Natural killer cell (primary cell): ENCODE data around the gene PPAN. TPM values are rescaled to one million over a fixed set of nuclear protein-coding genes. Genes with fewer than 3 reads are reported as not detected.

Experiments used
- ATAC-seq, 3 donors: fragments of 150-1000 bp in 2 of 3; fragments of 200-7000 bp in 1 of 3; cut with Tn5 transposase; 1 replicate in 1 of 3; 2 replicates in 2 of 3; pipeline ENCODE4 v1.10.0; 2021; ENCODE audit warnings: mild to moderate bottlenecking in 2 of 3, moderate library complexity in 2 of 3
- DNase-seq, 2 donors: peaks; one replicate each; pipeline versions ENCODE4 v3.0.0 to v3.0.0-alpha.2; 2013 to 2021; ENCODE audit warnings: mixed read lengths in 1 of 2
- H3K27ac ChIP-seq: one replicate; pipeline ENCODE4 v1.5.1; 2013; ENCODE audit warnings: mild to moderate bottlenecking, low read length
- H3K27me3 ChIP-seq: one replicate; pipeline ENCODE4 v1.6.1; 2013; ENCODE audit warnings: low read length; ENCODE audit not compliant: control insufficient read depth, insufficient read depth
- H3K36me3 ChIP-seq: one replicate; pipeline ENCODE4 v1.6.1; 2013; ENCODE audit warnings: low read length; ENCODE audit not compliant: control insufficient read depth, insufficient read depth
- H3K4me1 ChIP-seq: one replicate; pipeline ENCODE4 v1.6.1; 2013; ENCODE audit warnings: low read length; ENCODE audit not compliant: control insufficient read depth, insufficient read depth
- H3K4me3 ChIP-seq: one replicate; pipeline ENCODE4 v1.5.1; 2013; ENCODE audit warnings: low read length
- H3K9me3 ChIP-seq: one replicate; pipeline ENCODE4 v1.6.1; 2013; ENCODE audit warnings: low read length; ENCODE audit not compliant: control insufficient read depth, insufficient read depth
- H3K27ac Mint-ChIP-seq, 2 donors: one replicate each; pipeline ENCODE4 v1.8.0; 2022; ENCODE audit warnings: mild to moderate bottlenecking in 2 of 2, mixed read lengths in 2 of 2, moderate library complexity in 1 of 2
- H3K27me3 Mint-ChIP-seq, 2 donors: one replicate each; pipeline ENCODE4 v1.8.0; 2022; ENCODE audit warnings: low read depth in 2 of 2, mixed read lengths in 2 of 2
- H3K36me3 Mint-ChIP-seq: one replicate; pipeline ENCODE4 v1.8.0; 2022; ENCODE audit warnings: mixed read lengths
- H3K4me1 Mint-ChIP-seq, 2 donors: one replicate each; pipeline ENCODE4 v1.8.0; 2022; ENCODE audit warnings: mixed read lengths in 2 of 2
- H3K4me3 Mint-ChIP-seq: one replicate; pipeline ENCODE4 v1.8.0; 2022; ENCODE audit warnings: mild to moderate bottlenecking, moderate library complexity, mixed read lengths
- H3K9me3 Mint-ChIP-seq, 2 donors: one replicate each; pipeline ENCODE4 v1.8.0; 2022; ENCODE audit warnings: mixed read lengths in 2 of 2
- WGBS: methylation state at CpG from one replicate; pipeline ENCODE4 v1.1.7; 2013; ENCODE audit warnings: missing lambda C conversion rate; ENCODE audit not compliant: insufficient coverage; 5-methylcytosine and 5-hydroxymethylcytosine counted together
- intact Hi-C: fragments of 100-400 bp; cut with micrococcal nuclease; formaldehyde crosslinking; loops from one replicate; pipeline ENCODE4 v1.14.2; 2022
- total RNA-seq, 4 donors: library from RNA; stranded (reverse); fragments of 120-200 nt in 1 of 4; gene quantifications; one replicate each; pipeline versions ENCODE4 v1.2.3 to v1.2.4, GENCODE V29; 2013 to 2022
- TF ChIP-seq, protein P1 (sequence below): fragments of 200-600 bp; IDR thresholded peaks from one replicate; pipeline ENCODE4 v1.8.0; 2022; ENCODE audit warnings: antibody characterized with exemption

Gene PPAN
- total RNA-seq, 3 donors from 2014 or later (not counting 1 experiment from before 2014, with no cell fraction given) = 60.0 to 72.2 (median 69.2) TPM

DNA sequence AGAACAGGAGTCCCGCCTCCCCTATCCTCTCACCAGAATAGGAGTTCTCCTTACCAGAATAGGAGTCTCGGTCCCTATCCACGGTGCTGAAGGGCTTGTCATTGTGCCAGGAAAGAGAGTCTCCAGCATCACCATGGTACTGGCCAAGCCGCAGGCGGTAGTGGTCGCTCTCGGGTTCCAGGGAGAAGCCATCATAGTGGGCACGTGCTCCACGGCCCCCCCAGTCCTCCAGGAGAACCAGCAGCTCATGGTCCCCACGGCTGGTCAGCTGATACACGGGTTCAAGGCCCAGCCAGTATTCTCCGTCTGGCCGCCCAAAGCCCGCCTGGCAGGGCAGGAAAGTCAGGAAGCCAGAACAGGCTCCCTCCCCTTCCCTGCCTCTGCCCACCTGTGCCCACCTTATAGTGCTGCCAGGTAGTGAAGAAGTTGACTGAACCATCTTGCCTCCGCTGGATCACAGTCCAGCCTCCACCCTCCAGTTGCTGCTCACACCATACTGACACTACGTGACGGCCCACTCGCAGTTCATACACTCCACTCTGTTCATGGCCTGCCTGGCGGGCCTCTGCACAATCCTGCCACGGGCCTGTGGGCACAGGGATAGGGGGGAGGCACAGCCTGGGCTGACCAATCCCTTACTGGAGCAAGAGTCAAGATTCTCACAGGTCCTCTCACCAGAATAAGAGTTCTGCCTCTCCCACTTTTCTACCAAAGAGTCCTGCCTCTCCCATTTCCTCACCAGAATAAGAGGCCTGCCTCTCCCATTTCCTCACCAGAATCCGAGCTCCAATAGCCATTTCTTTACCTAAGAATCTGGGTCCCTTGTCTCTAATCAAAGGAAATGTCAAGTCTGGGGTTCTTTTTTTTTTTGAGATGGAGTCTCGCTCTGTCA lies 12.6 kb upstream of the PPAN start:
- Mint-ChIP-seq H3K27me3 (no peaks in the 10 kb centered on the region), H3K9me3 (no peaks in the 10 kb centered on the region), H3K36me3 (peaks cover 5% of the 10 kb centered on the region), H3K4me1 (peaks cover 10 to 12% of the 10 kb centered on the region in 2 donors), H3K27ac (peak overlapping the region; percentile 39 to 68), H3K4me3 (no peak overlapping the region)
- DNase-seq (no peak), ATAC-seq (no peak)
- Histone ChIP-seq H3K4me3 (no peak overlapping the region), H3K4me1 (peaks cover 28% of the 10 kb centered on the region), H3K27me3 (no peaks in the 10 kb centered on the region), H3K36me3 (peaks cover 39% of the 10 kb centered on the region), H3K9me3 (no peaks in the 10 kb centered on the region), H3K27ac (no peak overlapping the region)
- WGBS = 93% methylated on average over 22 of the region's 22 CpGs
- intact Hi-C loops = no loop called here
- TF ChIP-seq, protein P1, sequence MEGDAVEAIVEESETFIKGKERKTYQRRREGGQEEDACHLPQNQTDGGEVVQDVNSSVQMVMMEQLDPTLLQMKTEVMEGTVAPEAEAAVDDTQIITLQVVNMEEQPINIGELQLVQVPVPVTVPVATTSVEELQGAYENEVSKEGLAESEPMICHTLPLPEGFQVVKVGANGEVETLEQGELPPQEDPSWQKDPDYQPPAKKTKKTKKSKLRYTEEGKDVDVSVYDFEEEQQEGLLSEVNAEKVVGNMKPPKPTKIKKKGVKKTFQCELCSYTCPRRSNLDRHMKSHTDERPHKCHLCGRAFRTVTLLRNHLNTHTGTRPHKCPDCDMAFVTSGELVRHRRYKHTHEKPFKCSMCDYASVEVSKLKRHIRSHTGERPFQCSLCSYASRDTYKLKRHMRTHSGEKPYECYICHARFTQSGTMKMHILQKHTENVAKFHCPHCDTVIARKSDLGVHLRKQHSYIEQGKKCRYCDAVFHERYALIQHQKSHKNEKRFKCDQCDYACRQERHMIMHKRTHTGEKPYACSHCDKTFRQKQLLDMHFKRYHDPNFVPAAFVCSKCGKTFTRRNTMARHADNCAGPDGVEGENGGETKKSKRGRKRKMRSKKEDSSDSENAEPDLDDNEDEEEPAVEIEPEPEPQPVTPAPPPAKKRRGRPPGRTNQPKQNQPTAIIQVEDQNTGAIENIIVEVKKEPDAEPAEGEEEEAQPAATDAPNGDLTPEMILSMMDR = no peak

DNA sequence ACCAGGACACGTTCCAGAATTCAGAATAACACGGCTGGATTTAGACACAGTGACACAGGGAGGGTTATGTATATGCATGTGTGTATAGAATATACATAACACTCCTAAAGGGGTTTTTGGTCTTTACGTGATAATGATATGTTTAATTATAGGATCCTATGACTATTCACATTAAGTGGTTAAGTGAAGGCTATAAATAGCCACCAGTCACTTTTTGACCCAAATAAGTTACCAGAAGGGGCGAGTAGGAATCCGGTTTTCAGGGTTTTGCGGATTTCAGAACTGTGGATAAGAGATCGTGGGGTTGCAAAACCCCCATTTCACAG lies 10.6 kb upstream of the PPAN start:
- peak in 1 of 2 donors; percentile 24 for DNase-seq
- H3K4me3 Mint-ChIP-seq = peak overlapping the region; percentile 45
- 71% methylated on average over 4 of the region's 7 CpGs for WGBS

DNA sequence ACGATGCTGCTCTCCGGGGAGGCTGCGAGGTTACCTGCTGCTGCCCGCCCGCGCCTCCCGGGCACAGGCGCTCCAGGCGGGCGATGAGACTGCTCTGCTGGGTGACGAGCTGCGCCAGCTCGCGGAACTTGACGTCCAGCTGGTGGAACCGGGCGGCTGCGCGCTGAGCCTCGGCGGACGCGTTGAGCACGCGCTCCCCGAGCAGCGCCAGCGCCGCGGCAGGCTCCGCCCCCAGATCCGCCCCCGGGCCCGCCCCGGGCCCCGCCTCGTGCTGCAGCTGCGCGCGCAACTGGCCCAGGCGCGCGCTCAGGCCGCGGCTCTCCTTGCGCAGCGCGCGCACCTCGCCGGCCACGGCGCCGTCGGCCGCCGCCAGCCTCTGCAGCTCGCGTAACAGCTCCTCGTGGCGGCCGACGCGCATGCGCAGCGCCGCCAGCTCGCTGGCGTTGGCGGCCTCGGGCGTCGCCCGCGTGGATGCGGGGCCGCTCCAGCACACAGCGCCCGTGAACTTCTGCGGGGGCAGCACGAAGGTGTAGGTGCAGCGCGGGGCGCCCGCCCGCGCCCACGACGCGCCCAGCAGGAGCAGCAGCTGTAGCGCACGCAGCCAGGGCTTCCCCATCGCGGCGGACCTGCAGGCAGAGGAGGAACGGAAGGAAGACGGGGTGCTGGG lies 10.1 kb upstream of the PPAN start:
- intact Hi-C loops = no loop called here
- H3K4me3 ChIP-seq = peak overlapping the region; percentile 28
- peak; percentile 93 to 96 (median 94) for ATAC-seq

More for the DNA sequence above, 10.6 kb upstream of the PPAN start:
- no peak overlapping the region for H3K4me3 ChIP-seq
- H3K9me3 ChIP-seq = no peaks in the 10 kb centered on the region
- peaks cover 48% of the 10 kb centered on the region for H3K4me1 ChIP-seq
- H3K27ac Mint-ChIP-seq = peak overlapping the region; percentile 78 to 79
- ATAC-seq = no peak
- H3K4me1 Mint-ChIP-seq = peaks cover 26 to 30% of the 10 kb centered on the region in 2 donors
- TF ChIP-seq, protein P1 = no peak
- peaks cover 5% of the 10 kb centered on the region for H3K36me3 Mint-ChIP-seq
- peak overlapping the region; percentile 51 for H3K27ac ChIP-seq
- no peaks in the 10 kb centered on the region for H3K27me3 Mint-ChIP-seq
- H3K27me3 ChIP-seq = no peaks in the 10 kb centered on the region
- no peaks in the 10 kb centered on the region for H3K9me3 Mint-ChIP-seq
- H3K36me3 ChIP-seq = peaks cover 27% of the 10 kb centered on the region
- intact Hi-C loops = no loop called here

More for the DNA sequence above, 10.1 kb upstream of the PPAN start:
- peak overlapping the region; percentile 78 to 79 for H3K27ac Mint-ChIP-seq
- no peaks in the 10 kb centered on the region for H3K27me3 Mint-ChIP-seq
- H3K4me3 Mint-ChIP-seq = peak overlapping the region; percentile 71
- TF ChIP-seq, protein P1 = no peak
- Histone ChIP-seq H3K27ac (peak overlapping the region; percentile 71), H3K36me3 (peaks cover 22% of the 10 kb centered on the region), H3K4me1 (peaks cover 53% of the 10 kb centered on the region), H3K9me3 (no peaks in the 10 kb centered on the region), H3K27me3 (no peaks in the 10 kb centered on the region)
- peaks cover 29 to 32% of the 10 kb centered on the region in 2 donors for H3K4me1 Mint-ChIP-seq
- H3K9me3 Mint-ChIP-seq = no peaks in the 10 kb centered on the region
- DNase-seq = peak; percentile 94 to 97
- 5% methylated on average over 97 of the region's 97 CpGs for WGBS
- peaks cover 5% of the 10 kb centered on the region for H3K36me3 Mint-ChIP-seq
